Parathyroid adenoma (tissue), 2 donors: ENCODE measurements around the gene SMARCD3.

Experiments used
- H2AFZ ChIP-seq: fragments of 300-600 bp; sonication (generic); one replicate; pipeline ENCODE4 v1.7.0; 2017; ENCODE audit warnings: antibody characterized with exemption, mild to moderate bottlenecking
- H3K27ac ChIP-seq: fragments of 300-600 bp; sonication (generic); one replicate; pipeline ENCODE4 v1.7.0; 2017
- H3K27me3 ChIP-seq: fragments of 300-600 bp; sonication (generic); one replicate; pipeline ENCODE4 v1.7.0; 2017; ENCODE audit warnings: low read length; ENCODE audit not compliant: control insufficient read depth, insufficient read depth
- H3K36me3 ChIP-seq: fragments of 300-600 bp; sonication (generic); one replicate; pipeline ENCODE4 v1.7.0; 2017; ENCODE audit warnings: low read length; ENCODE audit not compliant: control insufficient read depth, insufficient read depth
- H3K4me1 ChIP-seq: fragments of 300-600 bp; sonication (generic); one replicate; pipeline ENCODE4 v1.7.0; 2017; ENCODE audit warnings: control low read depth
- H3K4me2 ChIP-seq: fragments of 300-600 bp; sonication (generic); one replicate; pipeline ENCODE4 v1.7.0; 2017; ENCODE audit warnings: low read length
- H3K4me3 ChIP-seq: fragments of 300-600 bp; sonication (generic); one replicate; pipeline ENCODE4 v1.7.0; 2017; ENCODE audit warnings: low read depth, low read length
- H3K79me2 ChIP-seq: fragments of 300-600 bp; sonication (generic); one replicate; pipeline ENCODE4 v1.7.0; 2017; ENCODE audit warnings: control low read depth
- H3K9ac ChIP-seq: fragments of 300-600 bp; sonication (generic); one replicate; pipeline ENCODE4 v1.7.0; 2017; ENCODE audit warnings: mild to moderate bottlenecking
- H3K9me3 ChIP-seq: fragments of 300-600 bp; sonication (generic); one replicate; pipeline ENCODE4 v1.7.0; 2017; ENCODE audit warnings: low read length; ENCODE audit not compliant: control insufficient read depth
- TF ChIP-seq, protein P1 (sequence below): fragments of 300-600 bp; sonication (generic); IDR thresholded peaks from one replicate; pipeline ENCODE4 v1.7.0; 2017; ENCODE audit warnings: antibody characterized with exemption, mild to moderate bottlenecking
- donor health status: primary hyperparathyroidism.

The SMARCD3 gene

GRCh38 chr7:151202836-151203235 is 45.7 kb downstream of the SMARCD3 start:
- H3K9me3 ChIP-seq: no peaks in the 10 kb centered on the region
- no peak overlapping the region for H3K9ac ChIP-seq
- no peaks in the 10 kb centered on the region for H3K36me3 ChIP-seq
- H3K79me2 ChIP-seq: no peaks in the 10 kb centered on the region
- no peaks in the 10 kb centered on the region for H3K27me3 ChIP-seq
- H3K4me2 ChIP-seq: no peak overlapping the region
- H3K4me3 ChIP-seq: no peak overlapping the region
- TF ChIP-seq, protein P1, sequence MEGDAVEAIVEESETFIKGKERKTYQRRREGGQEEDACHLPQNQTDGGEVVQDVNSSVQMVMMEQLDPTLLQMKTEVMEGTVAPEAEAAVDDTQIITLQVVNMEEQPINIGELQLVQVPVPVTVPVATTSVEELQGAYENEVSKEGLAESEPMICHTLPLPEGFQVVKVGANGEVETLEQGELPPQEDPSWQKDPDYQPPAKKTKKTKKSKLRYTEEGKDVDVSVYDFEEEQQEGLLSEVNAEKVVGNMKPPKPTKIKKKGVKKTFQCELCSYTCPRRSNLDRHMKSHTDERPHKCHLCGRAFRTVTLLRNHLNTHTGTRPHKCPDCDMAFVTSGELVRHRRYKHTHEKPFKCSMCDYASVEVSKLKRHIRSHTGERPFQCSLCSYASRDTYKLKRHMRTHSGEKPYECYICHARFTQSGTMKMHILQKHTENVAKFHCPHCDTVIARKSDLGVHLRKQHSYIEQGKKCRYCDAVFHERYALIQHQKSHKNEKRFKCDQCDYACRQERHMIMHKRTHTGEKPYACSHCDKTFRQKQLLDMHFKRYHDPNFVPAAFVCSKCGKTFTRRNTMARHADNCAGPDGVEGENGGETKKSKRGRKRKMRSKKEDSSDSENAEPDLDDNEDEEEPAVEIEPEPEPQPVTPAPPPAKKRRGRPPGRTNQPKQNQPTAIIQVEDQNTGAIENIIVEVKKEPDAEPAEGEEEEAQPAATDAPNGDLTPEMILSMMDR: no peak
- H3K4me1 ChIP-seq: no peaks in the 10 kb centered on the region
- H3K27ac ChIP-seq: no peak overlapping the region
- H2AFZ ChIP-seq: no peak overlapping the region

DNA sequence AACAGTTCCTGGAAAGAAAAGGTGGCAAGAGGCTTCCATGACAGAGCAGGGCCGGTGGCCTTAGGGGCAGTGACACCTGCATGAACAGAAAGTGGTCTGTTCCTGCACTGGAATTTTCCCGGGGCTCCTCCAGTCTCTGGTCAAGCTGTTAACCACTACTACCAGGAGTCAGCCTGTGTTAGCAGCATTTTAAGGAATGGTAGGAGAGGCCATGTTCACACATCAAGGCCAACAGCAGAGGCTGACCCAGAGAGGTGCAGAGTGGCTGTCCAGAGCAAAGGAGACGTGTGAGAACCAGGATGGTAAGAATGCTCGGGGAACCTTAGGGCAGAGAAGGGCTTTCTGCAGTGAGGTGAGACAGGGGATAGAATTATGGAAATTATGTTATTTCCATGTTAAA is 46.7 kb downstream of the SMARCD3 start:
- Histone ChIP-seq H3K27ac (no peak overlapping the region), H3K4me1 (no peaks in the 10 kb centered on the region), H3K27me3 (no peaks in the 10 kb centered on the region), H3K36me3 (no peaks in the 10 kb centered on the region), H3K4me3 (no peak overlapping the region), H3K4me2 (no peak overlapping the region), H2AFZ (no peak overlapping the region), H3K9ac (no peak overlapping the region), H3K79me2 (no peaks in the 10 kb centered on the region), H3K9me3 (no peaks in the 10 kb centered on the region)
- TF ChIP-seq, protein P1: no peak

DNA sequence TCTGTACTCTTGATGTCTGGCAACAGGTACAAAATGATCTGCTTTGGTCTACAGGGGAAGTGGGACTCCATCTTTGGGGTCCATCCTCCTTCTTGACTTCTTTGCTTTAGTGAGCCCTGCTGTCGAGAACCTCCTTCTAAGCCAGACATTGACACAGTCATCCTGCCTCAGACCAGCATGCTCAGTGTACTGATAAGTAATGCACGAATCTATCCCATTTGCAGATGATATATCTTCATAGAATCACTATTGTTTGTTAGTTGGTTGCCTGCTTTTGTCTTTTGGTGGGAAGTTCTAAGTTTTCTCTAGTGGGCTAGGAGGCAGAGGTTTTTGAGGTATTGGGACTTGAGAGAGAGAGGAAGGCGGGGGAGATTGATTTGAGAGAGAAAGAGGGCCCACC is 47.1 kb downstream of the SMARCD3 start:
- H3K27ac ChIP-seq: no peak overlapping the region
- H3K4me2 ChIP-seq: no peak overlapping the region
- H3K79me2 ChIP-seq: no peaks in the 10 kb centered on the region
- H2AFZ ChIP-seq: no peak overlapping the region
- H3K9me3 ChIP-seq: no peaks in the 10 kb centered on the region
- H3K9ac ChIP-seq: no peak overlapping the region
- no peaks in the 10 kb centered on the region for H3K36me3 ChIP-seq
- H3K27me3 ChIP-seq: no peaks in the 10 kb centered on the region
- no peak overlapping the region for H3K4me3 ChIP-seq
- H3K4me1 ChIP-seq: no peaks in the 10 kb centered on the region
- TF ChIP-seq, protein P1: no peak

GRCh38 chr7:151198945-151199848 is 49.3 kb downstream of the SMARCD3 start:
- H2AFZ ChIP-seq: no peak overlapping the region
- no peaks in the 10 kb centered on the region for H3K9me3 ChIP-seq
- TF ChIP-seq, protein P1: no peak
- no peaks in the 10 kb centered on the region for H3K36me3 ChIP-seq
- no peak overlapping the region for H3K27ac ChIP-seq
- no peak overlapping the region for H3K4me2 ChIP-seq
- no peak overlapping the region for H3K4me3 ChIP-seq
- no peaks in the 10 kb centered on the region for H3K27me3 ChIP-seq
- H3K9ac ChIP-seq: no peak overlapping the region
- no peaks in the 10 kb centered on the region for H3K79me2 ChIP-seq
- H3K4me1 ChIP-seq: no peaks in the 10 kb centered on the region

DNA sequence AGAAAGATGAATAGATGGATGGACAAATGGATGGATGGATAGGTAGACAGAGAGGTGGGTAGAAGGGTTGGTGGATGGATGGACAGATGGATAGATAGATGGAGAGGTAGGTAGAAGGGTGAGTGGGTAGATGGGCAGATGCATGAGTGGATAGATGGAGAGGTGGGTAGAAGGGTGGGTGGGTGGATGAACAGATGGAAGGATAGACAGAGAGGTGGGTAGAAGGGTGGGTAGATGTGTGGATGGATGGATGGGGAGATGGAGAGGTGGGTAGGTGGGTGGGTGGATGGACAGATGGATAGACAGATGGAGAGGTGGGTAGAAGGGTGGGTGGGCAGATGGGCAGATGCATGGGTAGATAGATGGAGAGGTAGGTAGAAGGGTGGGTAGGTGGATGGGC is 50.6 kb downstream of the SMARCD3 start:
- Histone ChIP-seq H3K27ac (no peak overlapping the region), H3K79me2 (no peaks in the 10 kb centered on the region), H3K9ac (no peak overlapping the region), H3K4me1 (no peaks in the 10 kb centered on the region), H2AFZ (no peak overlapping the region), H3K4me3 (no peak overlapping the region), H3K9me3 (no peaks in the 10 kb centered on the region), H3K27me3 (no peaks in the 10 kb centered on the region), H3K4me2 (no peak overlapping the region), H3K36me3 (no peaks in the 10 kb centered on the region)
- TF ChIP-seq, protein P1: no peak
